HEK293 (cell line): ENCODE results near the gene TNS3.

Source experiments
- BCL11A ChIP-seq: fragments of 450-650 bp; formaldehyde crosslinking; IDR thresholded peaks from 2 replicates; pipeline ENCODE4 v1.5.1; 2016; ENCODE audit warnings: low read depth, missing biosample characterization, missing genetic modification characterization
- SP2 ChIP-seq: fragments of 450-650 bp; formaldehyde crosslinking; IDR thresholded peaks from 2 replicates; pipeline ENCODE4 v1.5.1; 2016; ENCODE audit warnings: missing biosample characterization, missing genetic modification characterization
- YY1 ChIP-seq: fragments of 450-650 bp; formaldehyde crosslinking; IDR thresholded peaks from 2 replicates; pipeline ENCODE4 v1.5.1; 2018; ENCODE audit warnings: missing biosample characterization, missing genetic modification characterization
- ZNF501 ChIP-seq: fragments of 450-650 bp; formaldehyde crosslinking; IDR thresholded peaks from 2 replicates; pipeline ENCODE4 v1.5.1; 2016; ENCODE audit warnings: missing biosample characterization, missing genetic modification characterization
- ZNF701 ChIP-seq: fragments of 450-650 bp; formaldehyde crosslinking; IDR thresholded peaks from 2 replicates; pipeline ENCODE4 v1.5.1; 2016; ENCODE audit warnings: missing biosample characterization, missing genetic modification characterization
- TF ChIP-seq, protein P1 (sequence below): fragments of 450-650 bp; formaldehyde crosslinking; IDR thresholded peaks from 2 replicates; pipeline ENCODE4 v1.5.1; 2016; ENCODE audit warnings: missing biosample characterization, missing genetic modification characterization
- TF ChIP-seq, protein P2 (sequence below): sonication (generic); formaldehyde crosslinking; IDR thresholded peaks from 2 replicates; pipeline ENCODE4 v1.8.1; 2022; ENCODE audit warnings: mild to moderate bottlenecking, moderate library complexity, missing genetic modification reagents
- TF ChIP-seq, protein P3 (sequence below): fragments of 450-650 bp; formaldehyde crosslinking; IDR thresholded peaks from 2 replicates; pipeline ENCODE4 v1.5.1; 2016; ENCODE audit warnings: missing biosample characterization, missing genetic modification characterization, borderline replicate concordance

DNA sequence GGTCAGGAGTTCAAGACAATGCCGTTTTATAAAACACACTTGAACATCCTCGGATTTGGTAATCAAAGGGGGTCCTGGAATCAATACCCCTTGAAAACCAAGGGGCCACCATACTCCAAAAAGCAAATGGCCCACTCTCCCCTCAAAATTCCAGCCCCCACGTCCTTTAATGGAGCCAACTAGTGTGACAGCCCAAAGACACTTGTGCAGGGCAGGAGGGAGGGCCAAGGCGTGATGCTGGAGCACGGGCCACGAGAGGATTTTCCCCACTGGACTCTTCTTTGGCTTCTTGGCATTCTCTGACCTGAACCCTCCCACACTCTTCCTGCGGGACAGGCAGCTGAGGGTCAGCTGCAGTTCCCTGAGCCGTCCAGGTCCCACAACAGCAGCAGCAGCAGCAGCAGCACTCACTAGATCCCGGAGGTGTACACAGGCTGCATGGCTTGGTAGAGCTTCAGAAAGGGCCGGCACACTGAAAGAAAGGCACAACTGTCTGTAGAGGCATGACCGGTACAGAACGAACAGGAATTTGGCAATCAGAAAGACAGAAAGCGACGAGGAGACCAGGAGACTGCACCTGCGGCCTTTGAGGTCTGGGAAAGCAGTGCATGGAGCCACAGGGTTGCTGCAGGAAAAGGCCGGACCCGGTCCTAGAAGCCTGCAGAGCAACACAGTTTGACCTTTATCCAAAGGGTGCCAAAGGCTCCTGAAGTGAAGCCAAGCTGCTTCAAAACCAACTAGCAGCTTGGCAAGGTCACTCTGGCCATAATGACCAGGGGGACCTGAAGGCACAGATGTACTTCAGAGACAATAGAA is 168.2 kb downstream of the TNS3 start:
- TF ChIP-seq BCL11A (tag by site-specific recombination) (no peak), SP2 (tag by site-specific recombination) (no peak), YY1 (tag by site-specific recombination) (no peak), ZNF501 (tag by site-specific recombination) (no peak), ZNF701 (tag by site-specific recombination) (no peak)
- TF ChIP-seq, protein P1, sequence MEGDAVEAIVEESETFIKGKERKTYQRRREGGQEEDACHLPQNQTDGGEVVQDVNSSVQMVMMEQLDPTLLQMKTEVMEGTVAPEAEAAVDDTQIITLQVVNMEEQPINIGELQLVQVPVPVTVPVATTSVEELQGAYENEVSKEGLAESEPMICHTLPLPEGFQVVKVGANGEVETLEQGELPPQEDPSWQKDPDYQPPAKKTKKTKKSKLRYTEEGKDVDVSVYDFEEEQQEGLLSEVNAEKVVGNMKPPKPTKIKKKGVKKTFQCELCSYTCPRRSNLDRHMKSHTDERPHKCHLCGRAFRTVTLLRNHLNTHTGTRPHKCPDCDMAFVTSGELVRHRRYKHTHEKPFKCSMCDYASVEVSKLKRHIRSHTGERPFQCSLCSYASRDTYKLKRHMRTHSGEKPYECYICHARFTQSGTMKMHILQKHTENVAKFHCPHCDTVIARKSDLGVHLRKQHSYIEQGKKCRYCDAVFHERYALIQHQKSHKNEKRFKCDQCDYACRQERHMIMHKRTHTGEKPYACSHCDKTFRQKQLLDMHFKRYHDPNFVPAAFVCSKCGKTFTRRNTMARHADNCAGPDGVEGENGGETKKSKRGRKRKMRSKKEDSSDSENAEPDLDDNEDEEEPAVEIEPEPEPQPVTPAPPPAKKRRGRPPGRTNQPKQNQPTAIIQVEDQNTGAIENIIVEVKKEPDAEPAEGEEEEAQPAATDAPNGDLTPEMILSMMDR (tag by site-specific recombination) = no peak
- TF ChIP-seq, protein P2, sequence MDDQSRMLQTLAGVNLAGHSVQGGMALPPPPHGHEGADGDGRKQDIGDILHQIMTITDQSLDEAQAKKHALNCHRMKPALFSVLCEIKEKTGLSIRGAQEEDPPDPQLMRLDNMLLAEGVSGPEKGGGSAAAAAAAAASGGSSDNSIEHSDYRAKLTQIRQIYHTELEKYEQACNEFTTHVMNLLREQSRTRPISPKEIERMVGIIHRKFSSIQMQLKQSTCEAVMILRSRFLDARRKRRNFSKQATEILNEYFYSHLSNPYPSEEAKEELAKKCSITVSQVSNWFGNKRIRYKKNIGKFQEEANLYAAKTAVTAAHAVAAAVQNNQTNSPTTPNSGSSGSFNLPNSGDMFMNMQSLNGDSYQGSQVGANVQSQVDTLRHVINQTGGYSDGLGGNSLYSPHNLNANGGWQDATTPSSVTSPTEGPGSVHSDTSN = no peak
- TF ChIP-seq, protein P3, sequence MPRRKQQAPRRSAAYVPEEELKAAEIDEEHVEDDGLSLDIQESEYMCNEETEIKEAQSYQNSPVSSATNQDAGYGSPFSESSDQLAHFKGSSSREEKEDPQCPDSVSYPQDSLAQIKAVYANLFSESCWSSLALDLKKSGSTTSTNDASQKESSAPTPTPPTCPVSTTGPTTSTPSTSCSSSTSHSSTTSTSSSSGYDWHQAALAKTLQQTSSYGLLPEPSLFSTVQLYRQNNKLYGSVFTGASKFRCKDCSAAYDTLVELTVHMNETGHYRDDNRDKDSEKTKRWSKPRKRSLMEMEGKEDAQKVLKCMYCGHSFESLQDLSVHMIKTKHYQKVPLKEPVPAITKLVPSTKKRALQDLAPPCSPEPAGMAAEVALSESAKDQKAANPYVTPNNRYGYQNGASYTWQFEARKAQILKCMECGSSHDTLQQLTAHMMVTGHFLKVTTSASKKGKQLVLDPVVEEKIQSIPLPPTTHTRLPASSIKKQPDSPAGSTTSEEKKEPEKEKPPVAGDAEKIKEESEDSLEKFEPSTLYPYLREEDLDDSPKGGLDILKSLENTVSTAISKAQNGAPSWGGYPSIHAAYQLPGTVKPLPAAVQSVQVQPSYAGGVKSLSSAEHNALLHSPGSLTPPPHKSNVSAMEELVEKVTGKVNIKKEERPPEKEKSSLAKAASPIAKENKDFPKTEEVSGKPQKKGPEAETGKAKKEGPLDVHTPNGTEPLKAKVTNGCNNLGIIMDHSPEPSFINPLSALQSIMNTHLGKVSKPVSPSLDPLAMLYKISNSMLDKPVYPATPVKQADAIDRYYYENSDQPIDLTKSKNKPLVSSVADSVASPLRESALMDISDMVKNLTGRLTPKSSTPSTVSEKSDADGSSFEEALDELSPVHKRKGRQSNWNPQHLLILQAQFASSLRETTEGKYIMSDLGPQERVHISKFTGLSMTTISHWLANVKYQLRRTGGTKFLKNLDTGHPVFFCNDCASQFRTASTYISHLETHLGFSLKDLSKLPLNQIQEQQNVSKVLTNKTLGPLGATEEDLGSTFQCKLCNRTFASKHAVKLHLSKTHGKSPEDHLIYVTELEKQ (tag by site-specific recombination) = no peak
